ENCODE data around the gene PGM5.

- no peak for TF ChIP-seq CTCF (IDR thresholded peaks at IDR 0.05; ENCODE audit: low read length)
- no peak for TF ChIP-seq EZH2phosphoT487 (IDR thresholded peaks at IDR 0.05; ENCODE audit: low read length)
These were observed 196.5 kb downstream of the PGM5 start for GRCh38 chr9:68552700-68553476.

Measured in MM.1S (cell line).